ENCODE data around the gene GABRR1.

GRCh38 chr6:89145956-89146717 lies 71.0 kb downstream of the GABRR1 start, which contains the start of gene PM20D2:
- TF ChIP-seq CTCF (IDR thresholded peaks at IDR 0.05; ENCODE audit: borderline replicate concordance, extremely low read depth, low read length, poor library complexity, severe bottlenecking): no peak
- TF ChIP-seq EZH2 (IDR thresholded peaks at IDR 0.05; ENCODE audit: borderline replicate concordance, low read depth, low read length, severe bottlenecking): no peak

All from DND-41 (cell line).